ENCODE results near the gene HADH.
"Not testable (repeated sequence)": the region's sequence is repeated elsewhere in the genome, so short reads cannot be mapped to it uniquely, and the experiment has no call there.

HADH gene

DNA sequence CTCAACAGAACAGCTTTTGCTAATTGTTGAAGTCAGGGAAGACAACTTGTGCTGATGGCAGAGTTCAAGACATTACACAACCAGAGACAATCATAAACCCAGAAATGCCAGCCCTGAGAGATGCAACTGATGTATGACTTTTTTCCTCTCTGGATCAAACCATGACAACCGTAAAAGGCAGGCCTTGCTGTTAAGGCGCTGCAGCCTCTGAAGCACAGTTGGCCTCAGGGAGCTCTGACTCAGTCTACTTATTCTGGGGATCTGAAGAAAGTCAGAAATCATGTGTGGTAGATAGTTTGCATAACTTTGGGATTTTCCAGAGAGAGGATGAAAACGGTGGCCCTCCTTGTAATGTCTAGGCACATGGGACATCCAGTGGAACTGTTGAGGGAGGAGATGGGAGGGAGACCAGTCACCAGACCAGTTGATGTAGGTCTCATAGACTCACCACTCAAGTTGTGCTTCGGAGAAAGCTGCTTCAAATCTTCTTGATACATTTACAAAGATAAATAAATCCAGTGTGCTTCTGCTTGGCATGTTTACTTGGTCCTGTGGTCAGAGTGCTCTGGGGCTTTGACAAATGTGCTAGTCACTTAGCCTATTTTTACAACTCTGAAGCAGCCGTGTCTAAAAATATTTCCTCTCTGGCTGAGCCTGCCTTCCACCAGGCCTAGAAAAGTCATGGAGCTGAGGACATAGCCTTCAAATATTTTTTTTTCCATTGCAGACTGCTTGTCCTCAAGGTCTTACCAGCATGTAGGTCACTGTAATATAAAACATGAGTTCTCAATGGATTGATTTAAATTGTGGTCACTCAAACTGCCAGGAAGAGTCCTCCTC, 7.5 kb downstream of the HADH start:
- no peak for DNase-seq

- no peak for DNase-seq
Observed at GRCh38 chr4:107997794-107998193, 8.1 kb downstream of the HADH start.

- no peak for DNase-seq
Observed at GRCh38 chr4:107999932-108000539, 10.3 kb downstream of the HADH start.

- DNase-seq = no peak
Observed at GRCh38 chr4:108001540-108002135, 11.9 kb downstream of the HADH start.

DNA sequence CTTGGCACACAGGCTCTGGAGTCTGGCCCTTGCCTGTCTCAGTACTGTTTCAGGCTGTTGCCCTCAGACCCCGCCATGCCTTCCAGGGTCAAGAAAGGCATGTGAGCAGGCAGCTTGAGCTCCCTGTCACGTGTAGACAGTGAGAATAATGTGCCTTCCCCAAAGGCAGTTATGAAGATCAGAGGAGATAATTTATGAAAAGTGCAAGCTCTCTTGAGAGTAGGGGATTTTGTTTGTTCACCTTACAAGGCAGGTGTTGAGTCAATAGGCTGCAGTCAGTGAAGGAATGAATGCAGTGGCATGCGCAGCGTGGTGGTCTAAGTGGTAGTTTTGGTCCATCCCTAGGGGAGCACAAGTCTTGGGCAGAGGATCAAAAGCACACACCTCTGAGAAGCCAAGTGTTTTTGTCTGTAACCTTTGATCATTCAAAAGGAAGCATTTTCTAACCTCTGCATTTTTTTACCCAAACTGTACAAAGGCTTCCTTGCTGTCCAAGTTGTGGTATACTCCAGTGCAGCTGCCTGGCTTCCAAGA, 14.4 kb downstream of the HADH start:
- DNase-seq = no peak

- DNase-seq = no peak
Observed at GRCh38 chr4:108004646-108005045, 15.0 kb downstream of the HADH start.

- no peak for DNase-seq
Observed at GRCh38 chr4:108005807-108006206, 16.1 kb downstream of the HADH start.

DNA sequence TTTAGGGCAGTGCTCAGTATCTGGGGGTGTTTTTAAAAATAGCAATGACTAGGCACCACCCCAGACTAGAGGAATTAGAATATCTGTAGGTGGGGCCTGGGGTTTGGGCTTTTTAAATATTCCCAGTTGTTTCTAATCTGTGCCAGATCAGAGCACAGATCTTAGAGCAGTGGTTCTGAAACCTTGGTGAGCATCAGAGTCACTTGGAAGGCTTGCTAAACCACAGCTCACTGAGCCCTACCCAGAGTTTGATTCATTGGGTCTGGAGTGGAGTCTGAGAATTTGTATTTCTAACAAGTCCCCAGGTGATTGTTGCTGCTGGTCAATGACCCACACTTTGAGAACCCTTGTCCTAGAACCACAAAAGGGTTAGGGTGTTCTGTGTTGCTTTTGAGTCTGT, 16.7 kb downstream of the HADH start:
- no peak for DNase-seq

DNA sequence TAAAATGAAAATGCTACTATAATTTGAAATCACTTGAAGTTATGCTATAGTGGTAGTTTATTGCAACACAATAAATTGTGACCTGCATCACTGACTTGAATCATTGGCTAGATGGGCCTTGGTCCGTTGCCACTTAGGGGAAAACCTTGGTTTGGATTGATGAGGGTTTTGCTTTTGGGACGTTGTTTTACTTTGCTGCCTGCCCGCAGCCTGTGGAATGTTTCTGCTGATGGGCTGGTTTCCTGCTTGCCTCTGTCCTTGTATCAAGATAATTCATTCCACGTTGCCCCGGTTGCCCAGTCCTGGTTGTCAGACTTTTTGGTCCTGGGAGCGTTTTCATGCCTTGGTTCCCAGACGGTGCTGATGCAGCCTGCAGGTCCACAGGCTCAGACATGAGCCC, 18.3 kb downstream of the HADH start:
- no peak for DNase-seq

DNA sequence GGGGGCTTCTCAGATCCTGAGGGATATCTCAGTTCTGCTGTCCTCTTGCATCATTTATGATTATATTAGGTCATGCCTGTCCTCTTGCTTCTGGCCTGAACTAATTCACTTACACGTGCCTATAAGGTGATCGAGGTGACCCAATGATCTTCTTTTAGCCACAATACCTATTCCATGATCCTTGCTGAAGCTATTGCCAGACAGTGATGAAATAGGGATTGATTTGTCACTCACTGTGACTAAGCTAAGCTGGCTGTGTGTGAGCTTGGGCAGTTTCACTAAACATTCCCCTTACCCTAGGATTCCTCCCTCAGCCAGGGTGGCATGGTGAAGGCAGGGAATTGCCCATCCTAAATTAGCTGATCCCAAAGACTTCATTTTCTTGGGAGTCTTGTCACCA, 19.0 kb downstream of the HADH start:
- peak; percentile 14 to 31 for DNase-seq

DNA sequence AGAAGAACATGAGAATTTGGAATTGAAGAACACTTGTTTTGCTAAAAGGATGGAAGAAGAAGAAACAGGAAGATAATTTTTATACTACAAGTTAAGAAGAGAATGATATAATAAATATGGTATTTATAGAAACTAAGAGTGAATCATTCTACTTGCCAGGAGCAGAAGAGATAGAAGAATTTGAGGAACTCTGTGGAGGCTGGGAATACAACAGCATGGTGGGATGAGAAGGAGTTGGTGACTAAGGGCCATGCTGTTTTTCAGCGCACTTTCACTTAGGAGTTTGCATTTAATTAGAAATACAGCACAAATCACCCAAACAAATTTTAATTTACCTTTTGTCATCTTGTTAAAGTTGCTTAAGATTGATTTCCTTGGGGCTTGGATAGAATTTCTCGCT, 20.5 kb downstream of the HADH start:
- DNase-seq = no peak

- not testable (repeated sequence) for DNase-seq
Observed at GRCh38 chr4:108012382-108012781, 22.7 kb downstream of the HADH start.

GRCh38 chr4:108013327-108013726, 23.6 kb downstream of the HADH start:
- DNase-seq = no peak

GRCh38 chr4:108013955-108014354, 24.3 kb downstream of the HADH start:
- DNase-seq = no peak

- peak; percentile 41 to 95 for DNase-seq
Observed at GRCh38 chr4:108018040-108018883, 28.6 kb downstream of the HADH start.

DNA sequence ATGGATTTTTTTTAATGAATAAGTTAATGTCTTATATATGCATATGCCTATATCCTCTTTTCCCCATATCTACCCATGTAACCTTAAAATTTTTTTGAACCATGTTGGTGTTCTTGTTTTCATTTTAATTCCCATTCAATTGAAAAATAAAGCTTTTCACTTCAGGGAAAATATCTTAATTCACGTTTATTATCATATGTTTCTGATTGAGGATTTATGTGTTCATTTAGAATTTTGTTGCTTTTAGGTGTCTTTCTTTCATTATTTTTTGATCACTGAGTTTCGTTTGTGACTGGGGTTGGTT, 29.1 kb downstream of the HADH start:
- DNase-seq = no peak

DNA sequence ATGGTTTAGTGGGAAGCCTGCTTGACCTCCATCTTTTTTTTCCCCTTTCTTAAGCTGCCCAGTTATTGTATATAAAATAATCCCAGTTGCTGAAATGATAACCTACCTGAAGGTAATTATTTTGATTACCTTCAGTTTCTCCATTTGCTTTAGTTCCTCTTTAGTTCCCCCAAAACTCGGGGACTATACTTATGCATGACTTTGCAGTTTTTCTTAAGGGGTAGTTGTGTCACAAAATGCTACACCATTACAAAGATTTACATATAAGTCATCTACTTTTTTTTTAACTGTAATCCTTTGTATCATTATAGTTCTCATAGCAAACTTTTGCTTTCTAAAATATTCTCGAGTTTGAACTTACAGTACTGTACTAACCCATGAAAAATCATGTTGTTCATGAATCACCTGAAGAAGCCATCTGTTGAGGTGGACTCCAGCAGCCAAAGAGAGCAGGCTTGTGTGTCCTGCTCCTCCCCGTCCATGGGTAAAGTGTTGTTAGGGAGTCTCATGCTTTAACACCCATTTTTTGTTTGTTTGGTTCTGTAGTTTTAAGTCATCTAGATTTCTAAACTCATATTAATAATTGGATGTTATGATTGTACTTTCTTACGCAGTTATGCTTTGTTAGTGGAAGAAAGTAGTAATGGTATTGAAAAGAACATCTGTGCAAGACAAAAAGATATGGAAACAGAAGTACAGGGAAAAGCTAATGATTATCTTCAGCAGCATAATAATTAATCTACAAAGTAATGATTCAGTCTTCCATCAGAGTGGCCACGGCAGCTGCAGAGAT, 34.6 kb downstream of the HADH start:
- DNase-seq = no peak

DNA sequence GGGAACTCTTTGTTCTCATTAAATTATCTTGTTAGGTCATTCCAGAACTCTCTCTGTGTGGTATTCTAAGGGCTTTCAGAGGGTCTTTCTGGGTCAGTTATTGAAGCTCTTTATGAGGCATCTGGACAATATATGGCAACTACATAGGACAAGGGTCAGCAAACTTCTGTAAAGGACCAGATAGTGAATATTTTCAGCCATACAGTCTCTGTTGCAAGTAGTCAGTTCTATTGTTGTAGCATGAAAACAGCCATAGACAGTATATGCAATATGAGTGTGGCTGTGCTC, 35.1 kb downstream of the HADH start:
- no peak for DNase-seq

DNA sequence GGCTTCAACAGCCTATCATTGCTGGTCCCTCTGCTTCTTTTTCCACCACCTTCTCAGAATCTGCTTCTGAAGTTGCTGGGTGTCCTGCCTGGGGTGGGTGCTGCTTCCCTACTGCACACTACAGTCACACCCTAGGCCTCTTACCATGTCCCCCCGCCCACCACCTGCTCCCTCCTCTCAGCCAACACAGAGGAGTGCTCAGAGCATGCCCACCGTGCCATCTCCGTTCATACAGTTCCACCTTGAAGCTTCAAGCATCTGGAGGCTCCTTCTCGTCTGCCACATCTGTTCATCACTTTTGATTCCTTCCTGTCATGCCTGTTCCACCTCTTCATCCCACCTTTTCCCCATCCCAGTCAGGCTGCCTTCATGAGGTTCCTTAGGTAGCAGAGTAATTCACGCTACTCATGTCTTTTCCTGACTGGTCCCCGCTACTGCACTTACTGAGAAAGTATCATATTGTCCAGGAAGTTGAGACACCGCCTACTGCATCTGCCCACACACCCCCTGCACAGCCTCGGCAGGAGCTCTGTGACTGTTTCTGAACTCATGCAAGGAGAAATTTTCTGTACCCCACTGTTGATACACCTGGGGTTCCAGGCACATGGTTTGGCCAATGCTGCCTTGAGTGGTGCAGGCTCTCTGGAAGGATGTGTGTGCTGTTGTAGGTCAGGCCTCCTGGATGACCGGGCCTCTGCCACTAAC, 39.5 kb downstream of the HADH start:
- no peak for DNase-seq

DNA sequence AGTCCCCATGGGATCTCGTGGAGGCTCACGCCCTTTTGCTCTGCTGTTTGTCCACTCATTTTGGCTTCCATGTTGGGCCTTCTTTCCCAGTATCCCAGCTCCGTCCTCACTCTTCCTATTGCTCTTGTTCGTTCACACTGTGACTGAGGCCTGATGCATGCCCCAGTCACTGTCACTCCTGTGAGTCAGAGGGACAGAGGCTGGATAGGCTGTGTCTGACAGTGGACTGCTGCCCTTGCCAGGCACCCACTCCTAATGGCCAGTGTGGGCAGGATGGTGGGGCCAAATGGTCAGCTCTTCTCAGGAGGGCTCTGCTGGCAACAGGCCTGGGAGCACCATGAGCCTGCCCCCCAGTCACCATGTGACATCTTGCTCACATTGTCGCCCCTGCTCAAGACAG, 40.0 kb downstream of the HADH start:
- DNase-seq = no peak

- peak; percentile 18 to 22 for DNase-seq
Observed at GRCh38 chr4:108030332-108030731, 40.6 kb downstream of the HADH start.

All from inflammatory macrophage treated with lipopolysaccharide for 1 hour (primary cell).